T-helper 9 cell (primary cell): ENCODE measurements around the gene RERE.
"Not testable (repeated sequence)": the region's sequence is repeated elsewhere in the genome, so short reads cannot be mapped to it uniquely, and the experiment has no call there.

Experiments used
- DNase-seq: peaks from one replicate; pipeline ENCODE4 v3.0.0-alpha.2; 2020

Gene RERE

GRCh38 chr1:8841395-8841794 lies 24.0 kb upstream of the RERE start:
- no peak for DNase-seq

GRCh38 chr1:8839990-8840389 lies 22.6 kb upstream of the RERE start:
- DNase-seq = no peak

DNA sequence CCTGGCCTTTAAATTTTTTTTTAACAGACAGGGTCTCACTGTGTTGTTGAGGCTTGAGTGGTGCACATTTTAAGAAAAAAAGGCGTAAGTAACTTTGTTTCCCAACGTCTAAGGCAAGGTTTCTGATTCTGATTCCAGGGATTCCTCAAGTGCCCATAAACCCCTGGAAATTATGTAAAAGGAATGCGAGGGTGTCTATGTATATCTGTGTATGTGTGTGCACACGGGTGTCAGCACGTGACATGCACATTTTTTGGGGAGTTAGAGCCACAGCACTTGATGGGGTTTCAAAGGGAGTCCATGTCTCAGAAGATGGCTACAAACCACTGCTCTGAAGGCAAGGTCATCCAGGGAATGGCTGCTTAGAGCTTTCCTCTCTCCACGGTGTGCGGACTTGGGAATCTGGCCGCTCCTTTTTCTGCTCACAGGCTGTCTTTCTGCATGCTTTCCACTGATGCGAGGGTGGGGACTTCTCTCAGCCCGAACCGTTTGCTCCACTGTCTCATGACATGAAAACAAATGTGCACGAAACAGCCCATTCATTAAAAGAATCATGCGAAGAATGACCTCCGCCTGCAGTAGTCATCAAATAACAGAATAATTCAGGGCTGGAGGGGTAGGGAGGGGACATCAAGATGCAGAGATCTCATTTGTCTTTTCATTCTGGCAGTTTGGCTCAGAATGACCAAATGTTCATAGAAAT lies 18.7 kb upstream of the RERE start:
- DNase-seq = no peak

- no peak for DNase-seq
Observed at GRCh38 chr1:8831340-8831739, 13.9 kb upstream of the RERE start.

DNA sequence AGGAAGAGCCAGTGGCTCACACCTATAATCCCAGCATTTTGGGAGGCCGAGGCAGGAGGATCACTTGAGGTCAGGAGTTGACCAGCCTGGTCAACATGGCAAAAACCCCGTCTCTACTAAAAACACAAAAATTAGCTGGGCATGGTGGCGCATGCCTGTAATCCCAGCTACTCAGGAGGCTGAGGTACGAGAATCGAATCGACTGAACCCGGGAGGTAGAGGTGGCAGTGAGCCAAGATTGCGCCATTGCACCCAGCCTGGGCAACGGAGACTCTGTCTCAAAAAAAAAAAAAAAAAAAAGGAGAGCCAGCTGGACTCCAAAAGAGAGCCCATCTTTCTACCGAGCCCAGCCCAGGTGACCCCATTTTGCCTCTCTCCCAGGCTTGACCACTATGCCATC lies 13.3 kb upstream of the RERE start:
- not testable (repeated sequence) for DNase-seq

GRCh38 chr1:8825985-8826481 lies 8.6 kb upstream of the RERE start:
- DNase-seq = no peak

DNA sequence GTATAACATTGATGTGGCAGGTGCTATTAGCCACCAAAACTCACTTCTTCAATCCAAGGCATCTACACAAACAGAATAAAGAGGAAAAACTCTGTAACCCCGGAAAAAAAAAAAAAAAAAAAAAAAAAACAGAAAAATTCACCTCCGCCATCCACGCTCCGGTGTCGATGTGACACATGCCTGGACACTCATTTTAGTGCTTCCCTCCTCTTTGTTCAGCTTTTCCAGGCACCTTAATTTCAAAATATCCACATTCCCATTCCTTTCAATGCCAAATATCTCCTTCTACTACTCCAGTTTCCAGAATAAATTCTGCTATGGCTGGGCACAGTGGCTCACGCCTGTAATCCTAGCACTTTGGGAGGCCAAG lies 5.8 kb upstream of the RERE start:
- DNase-seq = no peak

DNA sequence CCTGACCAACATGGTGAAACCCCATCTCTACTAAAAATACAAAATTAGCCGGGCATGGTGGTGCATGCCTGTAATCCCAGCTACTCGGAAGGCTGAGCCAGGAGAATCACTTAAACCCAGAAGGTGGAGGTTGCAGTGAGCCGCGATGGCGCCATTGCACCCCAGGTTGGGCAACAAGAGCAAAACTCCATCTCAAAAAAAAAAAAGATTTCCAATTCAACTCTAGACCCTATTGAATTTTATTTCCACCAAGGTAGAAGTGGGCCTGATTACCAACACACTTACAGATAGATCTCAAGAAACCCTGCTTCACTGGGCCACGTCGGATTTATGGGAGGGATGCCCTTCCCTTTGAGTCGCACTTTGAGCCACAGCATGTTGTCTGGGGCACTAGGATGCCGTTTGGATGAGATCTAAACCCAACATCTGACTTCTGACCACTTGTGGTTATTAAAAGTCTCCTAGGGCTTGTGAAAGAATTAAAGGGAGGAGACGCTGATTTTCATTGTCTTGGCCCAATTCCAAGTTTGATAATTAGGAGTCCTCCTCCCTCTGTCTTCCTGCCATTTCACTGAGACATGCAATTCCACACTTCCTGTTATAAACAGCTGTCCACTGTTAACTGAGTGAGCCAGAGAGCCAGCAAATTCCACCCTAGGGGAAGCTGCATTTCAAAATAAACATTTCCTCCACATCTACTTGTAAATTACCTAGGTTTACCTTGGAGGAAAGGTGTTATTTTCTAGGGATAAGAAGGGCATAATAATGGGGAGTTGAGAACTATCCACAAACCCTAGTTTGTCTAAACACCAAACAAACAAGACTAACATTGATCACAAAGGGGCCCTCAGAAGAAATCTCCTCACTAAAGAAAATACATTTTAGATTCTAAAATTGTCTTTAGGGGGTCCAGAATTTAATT lies 5.2 kb upstream of the RERE start:
- no peak for DNase-seq

DNA sequence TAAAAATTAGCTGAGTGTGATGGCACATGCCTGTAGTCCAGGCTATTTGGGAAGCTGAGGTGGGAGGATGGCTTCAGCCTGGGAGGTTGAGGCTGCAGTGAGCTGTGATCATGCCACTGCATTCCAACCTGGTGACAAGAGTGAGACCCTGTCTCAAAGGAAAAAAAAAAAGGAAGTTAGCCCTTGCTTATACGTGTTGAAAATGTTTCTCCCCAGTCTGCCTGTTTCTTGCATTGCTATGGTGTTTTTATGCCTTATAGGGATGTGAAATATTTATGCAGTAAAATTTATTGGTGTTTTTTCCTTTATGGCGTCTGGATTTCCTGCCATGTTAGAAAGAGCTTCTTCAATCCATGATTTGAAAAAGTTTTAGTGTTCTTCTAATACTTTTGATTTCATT lies 3.6 kb upstream of the RERE start:
- no peak for DNase-seq

- not testable (repeated sequence) for DNase-seq
Observed at GRCh38 chr1:8818789-8819188, 1.3 kb upstream of the RERE start.

GRCh38 chr1:8818325-8818775 lies 910 bp upstream of the RERE start:
- no peak for DNase-seq

GRCh38 chr1:8816831-8817411 lies 519 bp downstream of the RERE start:
- DNase-seq = peak; percentile 13

GRCh38 chr1:8816264-8816663 lies 1.2 kb downstream of the RERE start:
- no peak for DNase-seq

DNA sequence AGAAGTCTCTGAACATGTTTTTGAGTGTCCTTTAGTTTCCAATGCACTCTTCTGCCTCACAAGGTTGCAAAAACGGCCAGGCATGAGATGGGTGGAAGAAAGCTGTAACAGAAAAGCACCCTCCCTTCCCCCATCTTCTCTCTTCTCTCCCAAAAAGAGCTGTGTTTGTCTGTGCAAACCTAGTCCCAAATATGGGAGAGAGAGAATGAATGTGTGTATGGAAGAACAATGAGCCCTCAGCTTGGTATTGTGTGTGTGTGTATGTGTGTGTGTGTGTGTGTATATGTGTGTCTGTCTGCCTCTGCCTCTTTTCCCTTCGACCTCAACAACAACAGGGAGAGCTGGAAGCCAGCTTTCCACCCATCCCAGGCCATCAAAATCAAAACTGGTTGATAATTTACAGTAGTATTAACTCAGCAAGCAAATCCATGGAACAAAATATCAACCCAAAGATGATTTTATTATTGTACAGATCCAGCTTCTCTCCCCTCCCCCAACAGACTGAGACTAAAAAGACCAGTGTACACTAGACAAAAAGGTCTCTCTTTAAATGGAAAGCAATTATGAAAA lies 1.8 kb downstream of the RERE start:
- no peak for DNase-seq

- DNase-seq = no peak
Observed at GRCh38 chr1:8814865-8815264, 2.6 kb downstream of the RERE start.

DNA sequence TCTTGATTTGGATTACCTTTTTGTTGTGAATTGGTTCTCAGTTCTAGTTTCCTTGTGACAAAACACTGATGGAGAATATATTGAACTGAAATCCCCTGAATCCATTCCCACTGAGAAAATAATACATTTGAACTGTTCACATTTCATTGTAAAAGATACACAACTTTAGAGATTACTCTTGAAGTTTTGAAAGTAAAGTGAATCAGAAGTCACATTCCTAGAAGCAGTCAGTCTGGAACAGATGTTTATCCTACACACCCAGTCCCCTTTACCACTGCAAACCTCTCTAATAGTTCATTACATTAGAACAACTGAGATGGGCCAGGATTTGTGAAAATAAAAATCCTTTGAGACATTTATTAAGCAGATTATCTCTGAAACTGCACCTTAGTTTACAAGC lies 3.4 kb downstream of the RERE start:
- DNase-seq = no peak

DNA sequence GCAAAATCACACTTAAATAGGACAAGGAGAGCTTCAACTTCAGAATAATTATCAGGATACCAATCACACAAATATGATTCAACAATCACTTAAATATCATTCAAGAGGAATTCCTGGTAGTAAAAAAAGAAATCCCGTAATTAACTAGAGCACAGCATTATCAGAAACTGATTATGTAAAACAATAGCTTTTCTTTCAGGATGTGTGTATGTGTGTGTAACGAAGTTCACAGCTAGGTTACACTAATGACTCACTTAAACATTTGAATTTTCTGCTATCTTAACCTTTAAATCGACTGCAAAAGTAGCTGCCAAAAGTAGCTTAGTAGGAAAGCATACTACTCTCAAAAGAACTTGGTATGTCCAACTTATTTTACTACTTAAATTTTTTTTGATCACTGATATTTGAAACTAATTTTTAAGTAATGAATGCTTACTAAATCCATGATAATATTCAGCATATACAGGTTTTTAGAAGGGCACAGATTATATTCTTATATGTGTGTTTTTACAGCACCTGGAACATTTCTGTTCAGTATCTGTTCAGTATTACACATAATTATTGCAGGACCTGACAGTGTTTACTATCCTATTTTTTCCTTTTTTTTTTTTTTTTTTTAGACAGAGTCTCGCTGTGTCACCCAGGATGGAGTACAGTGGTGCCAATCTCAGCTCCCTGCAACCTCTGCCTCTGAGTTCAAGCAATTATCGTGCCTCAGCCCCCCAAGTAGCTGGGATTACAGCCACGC lies 4.2 kb downstream of the RERE start:
- DNase-seq = no peak

DNA sequence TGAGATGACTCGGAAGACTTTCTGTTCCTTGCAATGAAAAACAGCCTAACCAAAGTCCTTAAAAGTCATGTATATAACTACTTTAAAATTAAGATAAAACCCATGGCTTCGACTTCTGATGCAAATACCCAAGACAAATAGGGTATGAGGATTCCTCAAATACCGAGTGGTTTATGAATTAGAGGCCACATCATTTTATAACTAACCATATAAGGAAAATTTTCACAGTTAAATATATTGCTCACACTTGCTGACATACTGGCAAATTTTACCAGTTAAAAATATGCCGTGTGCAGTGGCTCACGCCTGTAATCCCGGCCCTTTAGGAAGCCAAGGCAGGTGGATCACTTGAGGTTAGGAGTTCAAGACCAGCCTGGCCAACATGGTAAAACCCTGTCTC lies 5.4 kb downstream of the RERE start:
- no peak for DNase-seq

GRCh38 chr1:8810987-8811386 lies 6.5 kb downstream of the RERE start:
- DNase-seq = no peak

- no peak for DNase-seq
Observed at GRCh38 chr1:8809342-8809736, 8.1 kb downstream of the RERE start.

GRCh38 chr1:8807004-8807403 lies 10.4 kb downstream of the RERE start:
- DNase-seq = no peak

GRCh38 chr1:8800416-8800815 lies 17.0 kb downstream of the RERE start:
- DNase-seq = no peak

- no peak for DNase-seq
Observed at GRCh38 chr1:8797216-8797615, 20.2 kb downstream of the RERE start.
